NCI-H146 treated with DMSO at 0.1 percent for 48 hours (cell line): ENCODE results near the gene MKI67.
"Not testable (repeated sequence)": the region's sequence is repeated elsewhere in the genome, so short reads cannot be mapped to it uniquely, and the experiment has no call there.

Experiments
- DNase-seq: peaks from one replicate; lab custom pipeline; 2025; ENCODE audit not compliant: unreplicated experiment; lab: John Stamatoyannopoulos, UW

MKI67 gene, protein sequence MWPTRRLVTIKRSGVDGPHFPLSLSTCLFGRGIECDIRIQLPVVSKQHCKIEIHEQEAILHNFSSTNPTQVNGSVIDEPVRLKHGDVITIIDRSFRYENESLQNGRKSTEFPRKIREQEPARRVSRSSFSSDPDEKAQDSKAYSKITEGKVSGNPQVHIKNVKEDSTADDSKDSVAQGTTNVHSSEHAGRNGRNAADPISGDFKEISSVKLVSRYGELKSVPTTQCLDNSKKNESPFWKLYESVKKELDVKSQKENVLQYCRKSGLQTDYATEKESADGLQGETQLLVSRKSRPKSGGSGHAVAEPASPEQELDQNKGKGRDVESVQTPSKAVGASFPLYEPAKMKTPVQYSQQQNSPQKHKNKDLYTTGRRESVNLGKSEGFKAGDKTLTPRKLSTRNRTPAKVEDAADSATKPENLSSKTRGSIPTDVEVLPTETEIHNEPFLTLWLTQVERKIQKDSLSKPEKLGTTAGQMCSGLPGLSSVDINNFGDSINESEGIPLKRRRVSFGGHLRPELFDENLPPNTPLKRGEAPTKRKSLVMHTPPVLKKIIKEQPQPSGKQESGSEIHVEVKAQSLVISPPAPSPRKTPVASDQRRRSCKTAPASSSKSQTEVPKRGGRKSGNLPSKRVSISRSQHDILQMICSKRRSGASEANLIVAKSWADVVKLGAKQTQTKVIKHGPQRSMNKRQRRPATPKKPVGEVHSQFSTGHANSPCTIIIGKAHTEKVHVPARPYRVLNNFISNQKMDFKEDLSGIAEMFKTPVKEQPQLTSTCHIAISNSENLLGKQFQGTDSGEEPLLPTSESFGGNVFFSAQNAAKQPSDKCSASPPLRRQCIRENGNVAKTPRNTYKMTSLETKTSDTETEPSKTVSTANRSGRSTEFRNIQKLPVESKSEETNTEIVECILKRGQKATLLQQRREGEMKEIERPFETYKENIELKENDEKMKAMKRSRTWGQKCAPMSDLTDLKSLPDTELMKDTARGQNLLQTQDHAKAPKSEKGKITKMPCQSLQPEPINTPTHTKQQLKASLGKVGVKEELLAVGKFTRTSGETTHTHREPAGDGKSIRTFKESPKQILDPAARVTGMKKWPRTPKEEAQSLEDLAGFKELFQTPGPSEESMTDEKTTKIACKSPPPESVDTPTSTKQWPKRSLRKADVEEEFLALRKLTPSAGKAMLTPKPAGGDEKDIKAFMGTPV (N-terminal part only)

GRCh38 chr10:128125944-128126764, at the start of gene MKI67:
MKI67 (minus strand) TSS chr10:128126423; CDS start chr10:128125667, 756 bp downstream.
- peak; percentile 82 for DNase-seq

- DNase-seq = no peak
Measured at GRCh38 chr10:128174581-128175559, 48.6 kb upstream of the MKI67 start.

DNA sequence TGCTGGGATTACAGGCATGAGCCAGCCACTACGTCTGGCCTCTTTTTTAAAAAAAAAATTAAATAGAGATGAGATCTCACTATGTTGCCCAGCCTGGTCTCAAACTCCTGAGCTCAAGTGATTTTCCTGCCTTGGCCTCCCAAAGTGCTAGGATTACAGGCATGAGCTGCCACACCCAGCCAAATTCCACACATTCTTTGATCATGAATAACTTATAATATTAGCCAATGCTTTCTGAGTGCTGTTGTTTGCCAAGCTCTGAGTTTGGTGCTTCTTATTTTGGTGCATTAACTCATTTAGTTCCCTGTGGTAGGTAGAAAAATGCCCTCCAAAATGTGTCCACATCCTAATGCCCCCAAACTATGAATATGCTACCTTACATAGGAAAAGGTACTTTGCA, 47.2 kb upstream of the MKI67 start:
- no peak for DNase-seq

DNA sequence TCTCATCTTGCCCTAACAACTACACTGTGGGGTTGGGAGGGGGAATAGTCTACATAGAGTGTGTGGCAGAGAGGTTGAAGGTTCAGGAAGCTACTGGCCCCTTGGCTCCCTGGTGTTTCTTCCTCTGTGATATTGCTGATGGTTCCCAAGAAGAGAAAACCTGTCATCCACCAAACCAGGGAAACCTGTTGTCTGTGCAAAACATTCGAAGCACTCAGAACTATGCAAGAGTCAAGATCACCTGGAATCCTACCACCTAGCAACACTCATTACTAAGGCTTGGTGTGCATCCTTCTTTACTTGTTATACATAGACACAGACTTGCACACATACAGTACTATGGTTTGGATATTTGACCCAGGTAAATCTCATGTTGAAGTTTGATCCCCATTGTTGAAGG, 46.5 kb upstream of the MKI67 start:
- no peak for DNase-seq

GRCh38 chr10:128169811-128170379, 43.7 kb upstream of the MKI67 start:
- DNase-seq = no peak

DNA sequence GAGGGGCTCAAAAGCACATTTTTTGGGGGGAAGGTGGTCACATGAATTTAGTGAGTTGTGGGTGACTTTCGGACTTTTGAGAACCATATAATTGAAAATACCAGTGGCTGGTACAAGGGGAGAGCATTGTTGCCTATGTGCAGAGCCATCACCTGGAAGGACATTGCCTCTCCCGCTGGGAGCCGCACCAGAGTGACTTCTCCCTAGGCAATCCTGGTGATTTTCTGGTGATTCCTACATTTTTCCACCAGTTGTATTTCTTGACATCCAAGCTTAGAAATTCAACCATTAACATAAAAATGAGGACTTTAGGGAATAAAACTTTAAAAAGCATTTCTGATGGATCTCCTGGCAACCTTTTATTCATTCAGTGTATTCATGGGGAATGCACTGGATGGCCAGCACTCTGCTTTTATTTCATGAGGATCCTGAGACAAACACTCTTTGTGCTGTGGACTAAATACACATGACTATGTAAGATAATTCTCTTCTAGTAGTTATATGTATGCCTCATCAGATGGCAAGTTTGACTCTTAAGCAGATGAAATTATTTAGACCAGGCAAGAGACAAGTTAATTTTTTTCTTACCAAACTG, 41.8 kb upstream of the MKI67 start:
- DNase-seq = no peak

DNA sequence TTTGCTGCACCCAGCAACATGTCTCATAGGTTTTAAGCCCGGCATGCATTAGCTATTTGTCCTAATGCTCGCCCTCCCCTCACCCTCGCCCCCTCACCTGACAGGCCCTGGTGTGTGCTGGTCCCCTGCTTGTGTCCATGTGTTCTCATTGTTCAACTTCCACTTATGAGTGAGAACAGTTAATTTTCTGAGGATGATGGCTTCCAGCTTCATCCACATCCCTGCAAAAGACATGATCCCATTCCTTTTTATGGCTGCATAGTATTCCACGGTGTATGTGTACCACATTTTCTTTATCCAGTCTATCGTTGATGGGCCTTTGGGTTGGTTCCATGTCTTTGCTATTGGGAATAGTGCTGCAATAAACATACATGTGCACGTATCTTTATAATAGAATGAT, 40.9 kb upstream of the MKI67 start:
- not testable (repeated sequence) for DNase-seq

DNA sequence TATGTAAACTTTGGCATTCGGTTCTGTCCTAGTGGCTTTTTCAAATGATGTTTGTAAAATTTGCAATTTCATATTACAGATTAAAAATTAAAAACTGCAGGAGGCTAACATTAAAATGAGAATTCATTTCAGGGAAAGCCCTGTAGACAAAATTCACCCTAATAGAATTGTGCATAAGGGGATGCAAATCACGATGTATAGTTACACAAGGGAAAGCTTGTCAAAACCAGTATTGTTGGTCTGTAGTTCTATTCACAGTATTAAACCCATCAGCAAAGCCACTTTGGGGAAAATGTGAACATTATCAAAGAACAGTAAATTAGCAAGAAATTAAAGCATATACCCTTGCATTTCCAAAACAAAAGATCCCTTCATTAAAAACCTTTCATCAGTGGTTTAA, 39.9 kb upstream of the MKI67 start:
- DNase-seq = no peak

GRCh38 chr10:128165536-128165935, 39.3 kb upstream of the MKI67 start:
- DNase-seq = no peak

GRCh38 chr10:128163701-128164100, 37.5 kb upstream of the MKI67 start:
- no peak for DNase-seq

- no peak for DNase-seq
Measured at GRCh38 chr10:128161031-128161430, 34.8 kb upstream of the MKI67 start.

GRCh38 chr10:128160297-128160711, 34.1 kb upstream of the MKI67 start:
- no peak for DNase-seq

DNA sequence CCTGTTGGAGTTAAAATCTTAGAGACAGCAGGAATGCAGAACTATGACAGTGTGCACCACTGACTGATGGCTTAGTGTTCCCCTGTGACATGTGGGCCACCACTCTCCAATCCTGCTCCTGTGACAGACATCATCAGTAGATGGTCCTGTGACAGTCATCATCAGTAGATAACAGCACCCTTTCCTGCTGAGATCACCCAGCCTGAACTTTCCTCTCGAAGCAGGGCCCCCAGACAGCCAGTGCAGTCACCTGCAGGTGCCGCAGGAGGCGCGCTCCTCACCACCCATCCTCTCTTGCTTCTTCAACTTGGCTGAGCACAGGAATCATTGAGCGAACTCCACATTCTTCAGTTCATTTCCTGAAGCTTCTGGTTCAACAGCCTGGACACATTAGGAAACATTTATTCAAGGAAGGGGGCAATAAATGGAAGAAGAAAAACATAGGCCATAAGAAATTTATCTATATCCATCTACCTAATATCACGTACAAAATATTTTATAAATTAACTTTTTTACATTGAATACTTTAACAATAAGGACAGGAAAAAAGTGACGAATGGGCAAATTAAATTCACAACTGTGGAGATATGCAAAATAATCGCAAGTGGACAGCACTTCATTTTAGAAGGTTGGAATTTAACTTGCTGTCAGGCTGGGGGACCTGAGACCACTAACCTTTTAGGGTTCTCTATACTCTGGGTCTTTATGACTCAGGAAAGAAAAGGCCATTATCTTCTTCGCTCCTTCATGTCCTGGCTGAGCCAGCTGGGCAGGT, 32.0 kb upstream of the MKI67 start:
- DNase-seq = no peak

- no peak for DNase-seq
Measured at GRCh38 chr10:128156999-128157755, 31.0 kb upstream of the MKI67 start.

DNA sequence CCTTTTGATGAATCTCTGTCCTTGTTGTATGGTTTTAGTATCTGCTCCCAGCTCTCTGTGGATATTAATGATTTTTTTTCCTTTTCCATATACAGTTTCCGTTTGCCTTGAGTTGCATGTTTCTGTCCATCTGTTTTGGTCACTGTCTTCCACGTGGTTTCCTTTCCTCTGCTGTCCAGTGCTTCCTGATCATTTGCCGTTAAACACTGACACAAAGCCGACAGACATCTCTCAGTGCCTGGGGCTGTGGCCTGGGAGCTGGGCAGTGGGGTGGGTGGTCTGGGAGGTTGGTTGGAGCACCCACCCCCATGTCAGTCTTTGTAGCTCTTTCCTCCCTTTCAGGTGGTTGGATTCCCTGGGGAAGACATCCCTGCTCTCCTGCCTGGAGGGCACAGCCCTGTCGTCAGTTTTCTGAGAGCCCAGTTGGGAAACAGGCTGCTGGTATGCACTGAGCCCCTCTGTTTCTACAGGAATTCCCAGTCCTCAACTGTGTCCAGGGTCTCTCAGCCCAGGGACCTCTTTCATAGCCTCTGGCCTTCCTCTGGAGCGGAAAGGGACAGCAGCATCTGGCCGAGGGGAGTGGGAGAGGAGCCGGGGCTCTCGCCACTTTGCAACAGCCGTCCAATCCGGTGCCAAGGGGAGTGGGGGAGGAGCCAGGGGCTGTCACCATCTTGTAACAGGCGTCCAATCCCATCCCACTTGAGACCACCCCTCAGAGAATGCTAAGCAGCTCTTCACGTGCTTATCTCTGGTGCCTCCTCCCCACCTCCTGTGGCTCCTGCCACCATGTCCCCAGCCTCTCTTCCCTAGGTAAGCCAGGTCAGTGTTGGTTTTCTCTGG, 26.7 kb upstream of the MKI67 start:
- no peak for DNase-seq

DNA sequence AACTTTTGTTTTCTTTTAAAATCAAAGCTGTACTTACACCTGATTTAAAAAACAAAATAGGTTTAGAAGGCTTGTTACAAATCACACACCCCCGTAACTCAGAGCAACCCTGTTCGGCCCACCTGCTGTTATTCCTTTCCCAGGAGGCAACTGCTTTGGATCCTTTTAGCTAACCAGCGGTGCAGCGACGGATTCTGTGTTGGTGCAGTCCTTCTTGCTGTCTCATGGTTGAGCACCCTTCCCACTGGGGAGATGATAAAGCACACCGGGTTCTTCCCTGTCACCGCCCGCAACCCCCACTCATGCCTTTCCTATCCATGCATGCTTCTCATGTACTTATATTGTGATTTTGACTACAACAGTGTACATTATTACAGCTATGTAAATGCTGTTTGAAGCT, 24.8 kb upstream of the MKI67 start:
- no peak for DNase-seq
